Activated naive CD4-positive, alpha-beta T cell treated with anti-CD3 and anti-CD28 coated beads, Interleukin-2, amount 50 U/mL, for 72 hours (primary cell): ENCODE measurements around the gene EMX2. TPM values are rescaled to one million over a fixed set of nuclear protein-coding genes. Genes with fewer than 3 reads are reported as not detected.
"Not testable (repeated sequence)": the region's sequence is repeated elsewhere in the genome, so short reads cannot be mapped to it uniquely, and the experiment has no call there.

Experiments
- ATAC-seq, 2 donors: fragments of 150-1000 bp; cut with Tn5 transposase; 2 replicates each; pipeline ENCODE4 v1.10.0; 2021; ENCODE audit warnings: mild to moderate bottlenecking in 2 of 2, moderate library complexity in 2 of 2
- DNase-seq, 2 donors: peaks; one replicate each; pipeline ENCODE4 v3.0.0; 2021 to 2022; ENCODE audit warnings: low spot score in 2 of 2
- H3K27ac Mint-ChIP-seq, 2 donors: one replicate each; pipeline ENCODE4 v1.8.0; 2022; ENCODE audit warnings: mild to moderate bottlenecking in 2 of 2, mixed read lengths in 2 of 2
- H3K36me3 Mint-ChIP-seq, 2 donors: one replicate each; pipeline ENCODE4 v1.8.0; 2022; ENCODE audit warnings: mixed read lengths in 2 of 2
- H3K9me3 Mint-ChIP-seq, 2 donors: one replicate each; pipeline ENCODE4 v1.8.0; 2022; ENCODE audit warnings: mixed read lengths in 2 of 2
- total RNA-seq, 2 donors: library from RNA; stranded (reverse); gene quantifications; one replicate each; pipeline ENCODE4 v1.2.3, GENCODE V29; 2022

Gene EMX2
- total RNA-seq: not detected

- DNase-seq (no peak), ATAC-seq (no peak)
- Mint-ChIP-seq H3K36me3 (peaks cover 0 to 14% of the 10 kb centered on the region in 2 donors), H3K27ac (peak within 1 kb of the TSS in 1 of 2 donors; percentile 22), H3K9me3 (no peaks in the 10 kb centered on the region)
These were observed at the start of gene EMX2 for GRCh38 chr10:117542706-117543224. EMX2 (plus strand) TSS chr10:117542746; CDS start chr10:117543268, 522 bp downstream.

GRCh38 chr10:117496031-117496430 lies 46.5 kb upstream of the EMX2 start:
- DNase-seq: no peak
- ATAC-seq: no peak
- H3K9me3 Mint-ChIP-seq: no peaks in the 10 kb centered on the region
- no peaks in the 10 kb centered on the region for H3K36me3 Mint-ChIP-seq
- no peak overlapping the region for H3K27ac Mint-ChIP-seq

GRCh38 chr10:117496616-117497028 lies 45.9 kb upstream of the EMX2 start:
- DNase-seq (peak; percentile 58 to 77), ATAC-seq (peak; percentile 63 to 78)
- H3K27ac Mint-ChIP-seq: no peak overlapping the region
- no peaks in the 10 kb centered on the region for H3K9me3 Mint-ChIP-seq
- H3K36me3 Mint-ChIP-seq: no peaks in the 10 kb centered on the region

GRCh38 chr10:117497736-117498135 lies 44.8 kb upstream of the EMX2 start:
- Mint-ChIP-seq H3K27ac (no peak overlapping the region), H3K9me3 (no peaks in the 10 kb centered on the region), H3K36me3 (no peaks in the 10 kb centered on the region)
- DNase-seq (no peak), ATAC-seq (no peak)

- Mint-ChIP-seq H3K9me3 (no peaks in the 10 kb centered on the region), H3K36me3 (no peaks in the 10 kb centered on the region), H3K27ac (no peak overlapping the region)
- ATAC-seq (no peak), DNase-seq (no peak)
These were observed 43.1 kb upstream of the EMX2 start for GRCh38 chr10:117499248-117500105.

- DNase-seq (no peak), ATAC-seq (no peak)
- Mint-ChIP-seq H3K36me3 (no peaks in the 10 kb centered on the region), H3K9me3 (no peaks in the 10 kb centered on the region), H3K27ac (no peak overlapping the region)
These were observed 42.1 kb upstream of the EMX2 start for GRCh38 chr10:117500456-117500855.

- Mint-ChIP-seq H3K9me3 (no peaks in the 10 kb centered on the region), H3K36me3 (no peaks in the 10 kb centered on the region), H3K27ac (no peak overlapping the region)
- DNase-seq (no peak), ATAC-seq (no peak)
These were observed 41.0 kb upstream of the EMX2 start for GRCh38 chr10:117501460-117502035.

- H3K36me3 Mint-ChIP-seq: no peaks in the 10 kb centered on the region
- no peak for DNase-seq
- H3K27ac Mint-ChIP-seq: no peak overlapping the region
- no peak for ATAC-seq
- H3K9me3 Mint-ChIP-seq: no peaks in the 10 kb centered on the region
These were observed 39.9 kb upstream of the EMX2 start for GRCh38 chr10:117502421-117503243.

- Mint-ChIP-seq H3K9me3 (no peaks in the 10 kb centered on the region), H3K27ac (no peak overlapping the region), H3K36me3 (no peaks in the 10 kb centered on the region)
- no peak for DNase-seq
- no peak for ATAC-seq
These were observed 39.0 kb upstream of the EMX2 start for GRCh38 chr10:117503244-117504205.

- DNase-seq (no peak), ATAC-seq (no peak)
- H3K27ac Mint-ChIP-seq: no peak overlapping the region
- H3K36me3 Mint-ChIP-seq: no peaks in the 10 kb centered on the region
- no peaks in the 10 kb centered on the region for H3K9me3 Mint-ChIP-seq
These were observed 38.0 kb upstream of the EMX2 start for GRCh38 chr10:117504562-117504961.

- not testable (repeated sequence) for H3K36me3 Mint-ChIP-seq, DNase-seq, H3K9me3 Mint-ChIP-seq, H3K27ac Mint-ChIP-seq, ATAC-seq
These were observed 35.5 kb upstream of the EMX2 start for GRCh38 chr10:117507081-117507480.

- H3K36me3 Mint-ChIP-seq: no peaks in the 10 kb centered on the region
- H3K9me3 Mint-ChIP-seq: no peaks in the 10 kb centered on the region
- ATAC-seq (no peak), DNase-seq (no peak)
- H3K27ac Mint-ChIP-seq: no peak overlapping the region
These were observed 33.0 kb upstream of the EMX2 start for GRCh38 chr10:117509573-117509972.

- no peak overlapping the region for H3K27ac Mint-ChIP-seq
- H3K9me3 Mint-ChIP-seq: no peaks in the 10 kb centered on the region
- no peak for ATAC-seq
- H3K36me3 Mint-ChIP-seq: no peaks in the 10 kb centered on the region
- no peak for DNase-seq
These were observed 30.8 kb upstream of the EMX2 start for GRCh38 chr10:117511601-117512390.

- ATAC-seq (no peak), DNase-seq (no peak)
- Mint-ChIP-seq H3K9me3 (no peaks in the 10 kb centered on the region), H3K36me3 (no peaks in the 10 kb centered on the region), H3K27ac (no peak overlapping the region)
These were observed 27.6 kb upstream of the EMX2 start for GRCh38 chr10:117514971-117515370.

- Mint-ChIP-seq H3K9me3 (no peaks in the 10 kb centered on the region), H3K36me3 (no peaks in the 10 kb centered on the region), H3K27ac (no peak overlapping the region)
- DNase-seq (no peak), ATAC-seq (no peak)
These were observed 25.9 kb upstream of the EMX2 start for GRCh38 chr10:117516681-117517080.
